SU-DHL-6 (cell line): ENCODE results near the gene PILRB.

Source experiments
- H2AFZ ChIP-seq: fragments of 200-600 bp; sonication (generic); 2 replicates; pipeline ENCODE4 v1.6.1; 2014; ENCODE audit warnings: low read depth, mild to moderate bottlenecking, moderate library complexity, mixed read lengths, antibody characterized with exemption, low read length; ENCODE audit not compliant: severe bottlenecking
- H3F3A ChIP-seq: fragments of 200-600 bp; shearing (Covaris generic); 2 replicates; pipeline ENCODE4 v1.6.0; 2016; ENCODE audit warnings: antibody characterized with exemption, mild to moderate bottlenecking; ENCODE audit not compliant: insufficient read depth
- H3K27ac ChIP-seq: fragments of 200-600 bp; sonication (generic); 2 replicates; pipeline ENCODE4 v1.5.1; 2016; ENCODE audit warnings: low read depth, mild to moderate bottlenecking, low read length, moderate library complexity, mixed read lengths
- H3K27me3 ChIP-seq: fragments of 200-600 bp; sonication (generic), shearing (Covaris generic); 2 replicates; pipeline ENCODE4 v1.6.0; 2014; ENCODE audit warnings: mild to moderate bottlenecking, low read length
- H3K36me3 ChIP-seq: fragments of 200-600 bp; sonication (generic); 2 replicates; pipeline ENCODE4 v1.6.1; 2014; ENCODE audit warnings: mild to moderate bottlenecking, low read length, mixed read lengths
- H3K4me2 ChIP-seq: fragments of 300-600, 200-600 bp; shearing (Covaris generic), sonication (generic); 2 replicates; pipeline ENCODE4 v1.6.0; 2014; ENCODE audit warnings: low read length, low read depth, mild to moderate bottlenecking; ENCODE audit not compliant: poor library complexity, severe bottlenecking
- H3K4me3 ChIP-seq: fragments of 200-600 bp; sonication (generic); 2 replicates; pipeline ENCODE4 v1.5.1; 2014; ENCODE audit warnings: antibody characterized with exemption, low read length, mild to moderate bottlenecking, mixed read lengths; ENCODE audit not compliant: insufficient read depth, poor library complexity, severe bottlenecking
- H3K79me2 ChIP-seq: fragments of 200-600 bp; sonication (generic); 2 replicates; pipeline ENCODE4 v1.6.1; 2014; ENCODE audit warnings: mild to moderate bottlenecking, low read length, moderate library complexity; ENCODE audit not compliant: insufficient read depth
- H3K9ac ChIP-seq: fragments of 200-600 bp; sonication (generic); 2 replicates; pipeline ENCODE4 v1.7.0; 2014; ENCODE audit warnings: mild to moderate bottlenecking, low read length
- H3K9me2 ChIP-seq: fragments of 200-600 bp; sonication (generic); replicated peaks from 2 replicates; pipeline ENCODE4 v1.6.1; 2014; ENCODE audit warnings: low read length; ENCODE audit not compliant: insufficient read depth
- H3K9me3 ChIP-seq: fragments of 200-600 bp; sonication (generic); 2 replicates; pipeline ENCODE4 v1.6.1; 2014; ENCODE audit warnings: low read length, mixed read lengths; ENCODE audit not compliant: insufficient read depth
- H4K20me1 ChIP-seq: fragments of 200-600 bp; sonication (generic); 2 replicates; pipeline ENCODE4 v1.6.1; 2014; ENCODE audit warnings: low read depth, mild to moderate bottlenecking, antibody characterized with exemption, low read length, moderate library complexity, mixed read lengths
- CTCF ChIP-seq: fragments of 200-600 bp; sonication (generic); IDR thresholded peaks from one replicate; pipeline ENCODE4 v1.5.1; 2017; ENCODE audit warnings: antibody characterized with exemption, mild to moderate bottlenecking, low read length, moderate library complexity; ENCODE audit not compliant: insufficient read depth, poor library complexity, severe bottlenecking
- EZH2phosphoT487 ChIP-seq: fragments of 200-600 bp; sonication (generic), shearing (Covaris generic); conservative IDR thresholded peaks from 2 replicates; pipeline ENCODE4 v1.6.1; 2018; ENCODE audit warnings: mild to moderate bottlenecking, antibody characterized with exemption, low read length, moderate library complexity, mixed read lengths

Gene PILRB

GRCh38 chr7:100413889-100414288 is 56.0 kb downstream of the PILRB start:
- no peak for TF ChIP-seq CTCF
- TF ChIP-seq EZH2phosphoT487 = no peak
- Histone ChIP-seq H3K27me3 (0 out of 2 replicates have a peak, but pooled peaks cover 2% of the 10 kb centered on the region), H3K27ac (no peak overlapping the region), H3K4me2 (no peak overlapping the region), H2AFZ (no peak overlapping the region), H3K9ac (no peak overlapping the region), H4K20me1 (no peaks in the 10 kb centered on the region), H3K9me2 (no peaks in the 10 kb centered on the region), H3K79me2 (no peaks in the 10 kb centered on the region), H3K4me3 (no peak overlapping the region), H3K36me3 (no peaks in the 10 kb centered on the region), H3F3A (no peaks in the 10 kb centered on the region), H3K9me3 (no peaks in the 10 kb centered on the region)

- no peaks in the 10 kb centered on the region for H4K20me1 ChIP-seq
- H3K9me3 ChIP-seq = no peaks in the 10 kb centered on the region
- no peaks in the 10 kb centered on the region for H3K9me2 ChIP-seq
- H3K36me3 ChIP-seq = no peaks in the 10 kb centered on the region
- 0 out of 2 replicates have a peak, but pooled peaks cover 2% of the 10 kb centered on the region for H3K27me3 ChIP-seq
- no peaks in the 10 kb centered on the region; the same call in 1 of the 2 replicates for H3F3A ChIP-seq
- no peak overlapping the region for H3K9ac ChIP-seq
- H3K27ac ChIP-seq = no peak overlapping the region
- no peak overlapping the region for H3K4me2 ChIP-seq
- no peaks in the 10 kb centered on the region for H3K79me2 ChIP-seq
- TF ChIP-seq CTCF (no peak), EZH2phosphoT487 (no peak)
- H2AFZ ChIP-seq = no peak overlapping the region
- H3K4me3 ChIP-seq = no peak overlapping the region
Measured at GRCh38 chr7:100415448-100415847, 57.5 kb downstream of the PILRB start.
